Sigmoid colon (tissue), 7 donors: ENCODE results near the gene RAB29. TPM values are rescaled to one million over a fixed set of nuclear protein-coding genes. Genes with fewer than 3 reads are reported as not detected.
"Not testable (repeated sequence)": the region's sequence is repeated elsewhere in the genome, so short reads cannot be mapped to it uniquely, and the experiment has no call there.

Experiments used
- DNase-seq: peaks from one replicate; pipeline ENCODE4 v3.0.0-alpha.2; 2019
- H3K27ac ChIP-seq, 4 donors: fragments of 200-600 bp; sonication (generic); one replicate each; pipeline ENCODE4 v1.5.1; 2016 to 2019; ENCODE audit warnings: mild to moderate bottlenecking in 1 of 4
- H3K27me3 ChIP-seq, 3 donors: fragments of 200-600 bp; sonication (generic); one replicate each; pipeline ENCODE4 v1.5.1; 2019; ENCODE audit warnings: mild to moderate bottlenecking in 1 of 3
- H3K36me3 ChIP-seq, 4 donors: fragments of 200-600 bp; sonication (generic); one replicate each; pipeline ENCODE4 v1.5.1; 2016 to 2019
- H3K4me1 ChIP-seq, 4 donors: fragments of 200-600 bp; sonication (generic); one replicate each; pipeline ENCODE4 v1.5.1; 2017 to 2019
- H3K4me3 ChIP-seq, 4 donors: fragments of 200-600 bp; sonication (generic); one replicate each; pipeline ENCODE4 v1.5.1; 2017 to 2019; ENCODE audit warnings: mild to moderate bottlenecking in 2 of 4, moderate library complexity in 1 of 4
- H3K9me3 ChIP-seq, 4 donors: fragments of 200-600 bp in 3 of 4; sonication (generic) in 3 of 4; one replicate each; pipeline versions ENCODE4 v1.5.1 to v1.6.1; 2013 to 2019
- EP300 ChIP-seq, 4 donors: sonication (generic); formaldehyde crosslinking; IDR thresholded peaks; one replicate each; pipeline ENCODE4 v1.6.1; 2017; ENCODE audit warnings: antibody characterized with exemption in 4 of 4
- POLR2A ChIP-seq, 2 donors: fragments of 450-650 bp; IDR thresholded peaks; one replicate each; pipeline ENCODE4 v1.6.1; 2016; ENCODE audit warnings: antibody characterized with exemption in 2 of 2, mild to moderate bottlenecking in 2 of 2, moderate library complexity in 2 of 2
- POLR2AphosphoS5 ChIP-seq, 4 donors: sonication (generic); formaldehyde crosslinking; IDR thresholded peaks; one replicate each; pipeline ENCODE4 v1.6.1; 2017; ENCODE audit warnings: antibody characterized with exemption in 4 of 4
- WGBS, 2 donors: extraction: QIAGEN DNeasy Blood & Tissue Kit; methylation state at CpG; one replicate each; pipeline ENCODE4 v1.1.7; 2013; 5-methylcytosine and 5-hydroxymethylcytosine counted together
- intact Hi-C: fragments of 100-400 bp; cut with DNase I; formaldehyde crosslinking; loops from one replicate; pipeline ENCODE4 v1.15.1; 2023
- polyA plus RNA-seq, 3 donors: library from polyadenylated mRNA; stranded (reverse); fragments of 200-250 nt; gene quantifications; one replicate each; pipeline ENCODE4 v1.2.3, GENCODE V29; 2013
- total RNA-seq, 4 donors: library from RNA; depleted of rRNA; stranded (reverse); fragments of >200 nt; gene quantifications; one replicate each; pipeline ENCODE4 v1.1.0, GENCODE V29; 2016
- TF ChIP-seq, protein P1 (sequence below), 4 experiments: fragments of 450-650 bp in 3 of 4; fragments of 200-600 bp in 1 of 4; IDR thresholded peaks; one replicate each; pipeline ENCODE4 v1.5.1; 2016 to 2019; ENCODE audit warnings: antibody characterized with exemption in 4 of 4, mild to moderate bottlenecking in 3 of 4, moderate library complexity in 2 of 4
- donor health status: healthy with polysubstance abuse.
- donor health status: Bipolar disorder and iron deficiency.
- donor health status: healthy.

Gene RAB29
- total and polyA plus RNA-seq, 7 donors, result 6.9 to 28.5 (median 19.8) TPM

DNA sequence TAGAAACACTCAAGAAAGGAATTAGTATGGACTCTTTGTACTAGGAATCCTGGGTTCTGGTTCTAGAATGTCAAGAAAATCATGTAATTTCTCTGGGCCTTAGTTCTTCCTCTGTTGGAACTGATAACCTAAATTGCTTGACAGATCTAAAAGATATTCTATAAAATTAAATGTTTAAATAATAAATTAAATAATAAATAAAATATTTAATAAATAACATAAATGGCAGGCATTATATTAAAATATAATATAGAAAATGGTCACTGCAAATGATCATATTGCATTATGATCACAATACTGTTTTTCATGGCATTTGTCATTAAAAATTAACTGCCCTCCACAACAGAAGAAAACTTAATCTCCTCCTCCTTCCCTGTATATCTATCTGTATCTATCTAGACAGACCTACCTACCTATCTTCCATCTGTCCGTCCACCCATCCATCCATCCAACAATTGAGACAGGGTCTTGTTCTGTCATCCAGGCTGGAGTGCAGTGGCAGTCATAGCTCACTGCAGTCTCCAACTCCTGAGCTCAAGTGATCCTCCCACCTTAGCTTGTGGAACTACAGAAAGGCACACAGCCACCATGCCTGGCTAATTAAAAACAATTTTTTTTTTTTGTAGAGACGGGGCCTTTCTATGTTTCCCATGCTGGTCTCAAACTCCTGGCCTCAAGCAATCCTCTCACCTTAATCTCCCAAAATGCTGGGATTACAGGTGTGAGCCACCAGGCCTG lies 41.7 kb downstream of the RAB29 start:
- H3K4me3 ChIP-seq, result no peak overlapping the region
- H3K36me3 ChIP-seq, result peaks cover 0 to 26% (median 0%) of the 10 kb centered on the region in 4 donors
- no peaks in the 10 kb centered on the region for H3K27me3 ChIP-seq
- intact Hi-C loops, result loop anchor here (10.0 kb wide), 1 partner anchor 711 kb away; no protein-coding TSS in a partner anchor
- TF ChIP-seq EP300 (IDR thresholded peaks at IDR 0.05), result no peak
- no peak for TF ChIP-seq POLR2A (IDR thresholded peaks at IDR 0.05)
- TF ChIP-seq POLR2AphosphoS5 (IDR thresholded peaks at IDR 0.05), result no peak
- TF ChIP-seq, protein P1, sequence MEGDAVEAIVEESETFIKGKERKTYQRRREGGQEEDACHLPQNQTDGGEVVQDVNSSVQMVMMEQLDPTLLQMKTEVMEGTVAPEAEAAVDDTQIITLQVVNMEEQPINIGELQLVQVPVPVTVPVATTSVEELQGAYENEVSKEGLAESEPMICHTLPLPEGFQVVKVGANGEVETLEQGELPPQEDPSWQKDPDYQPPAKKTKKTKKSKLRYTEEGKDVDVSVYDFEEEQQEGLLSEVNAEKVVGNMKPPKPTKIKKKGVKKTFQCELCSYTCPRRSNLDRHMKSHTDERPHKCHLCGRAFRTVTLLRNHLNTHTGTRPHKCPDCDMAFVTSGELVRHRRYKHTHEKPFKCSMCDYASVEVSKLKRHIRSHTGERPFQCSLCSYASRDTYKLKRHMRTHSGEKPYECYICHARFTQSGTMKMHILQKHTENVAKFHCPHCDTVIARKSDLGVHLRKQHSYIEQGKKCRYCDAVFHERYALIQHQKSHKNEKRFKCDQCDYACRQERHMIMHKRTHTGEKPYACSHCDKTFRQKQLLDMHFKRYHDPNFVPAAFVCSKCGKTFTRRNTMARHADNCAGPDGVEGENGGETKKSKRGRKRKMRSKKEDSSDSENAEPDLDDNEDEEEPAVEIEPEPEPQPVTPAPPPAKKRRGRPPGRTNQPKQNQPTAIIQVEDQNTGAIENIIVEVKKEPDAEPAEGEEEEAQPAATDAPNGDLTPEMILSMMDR (IDR thresholded peaks at IDR 0.05), result no peak
- 92% methylated on average over 2 of the region's 2 CpGs for WGBS, 2 donors
- H3K9me3 ChIP-seq, result no peaks in the 10 kb centered on the region
- H3K27ac ChIP-seq, result no peak overlapping the region
- no peak for DNase-seq
- peaks cover 0 to 47% (median 9%) of the 10 kb centered on the region in 4 donors for H3K4me1 ChIP-seq

DNA sequence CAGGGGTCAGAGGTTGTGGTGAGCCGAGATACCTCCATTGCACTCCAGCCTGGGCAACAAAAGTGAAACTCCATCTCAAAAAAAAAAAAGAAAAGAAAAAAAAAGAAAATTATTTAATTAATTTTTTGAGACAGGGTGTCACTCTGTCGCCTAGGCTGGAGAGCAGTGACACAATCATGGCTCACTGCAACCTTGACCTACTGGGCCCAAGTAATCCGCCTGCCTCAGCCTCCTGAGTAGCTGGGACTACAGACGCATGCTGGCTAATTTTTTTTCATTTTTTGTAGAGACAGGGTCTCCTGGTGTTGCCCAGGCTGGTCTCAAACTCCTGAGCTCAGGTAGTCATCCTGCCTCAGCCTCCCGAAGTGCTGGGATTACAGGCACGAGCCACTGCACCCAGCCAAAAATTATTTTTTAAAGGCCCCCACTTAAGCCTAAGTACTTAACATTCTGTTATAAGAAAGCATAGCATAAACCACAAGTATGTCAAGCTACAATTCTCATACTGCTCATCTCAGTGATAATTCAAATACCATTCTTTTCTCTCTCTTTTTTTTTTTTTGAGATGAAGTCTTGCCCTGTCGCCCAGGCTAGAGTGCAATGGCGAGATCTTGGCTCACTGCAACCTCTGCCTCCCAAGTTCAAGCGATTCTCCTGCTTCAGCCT lies 45.2 kb downstream of the RAB29 start:
- DNase-seq, result no peak
- Histone ChIP-seq H3K36me3 (peaks cover 0 to 44% (median 11%) of the 10 kb centered on the region in 4 donors), H3K27me3 (no peaks in the 10 kb centered on the region), H3K4me1 (peaks cover 0 to 30% (median 8%) of the 10 kb centered on the region in 4 donors), H3K4me3 (no peak overlapping the region), H3K9me3 (no peaks in the 10 kb centered on the region), H3K27ac (no peak overlapping the region)
- WGBS, 2 donors, result 96% methylated on average over 9 of the region's 9 CpGs
- intact Hi-C loops, result loop anchor here (10.0 kb wide), 1 partner anchor 715 kb away; no protein-coding TSS in a partner anchor
- TF ChIP-seq EP300 (IDR thresholded peaks at IDR 0.05), result no peak

DNA sequence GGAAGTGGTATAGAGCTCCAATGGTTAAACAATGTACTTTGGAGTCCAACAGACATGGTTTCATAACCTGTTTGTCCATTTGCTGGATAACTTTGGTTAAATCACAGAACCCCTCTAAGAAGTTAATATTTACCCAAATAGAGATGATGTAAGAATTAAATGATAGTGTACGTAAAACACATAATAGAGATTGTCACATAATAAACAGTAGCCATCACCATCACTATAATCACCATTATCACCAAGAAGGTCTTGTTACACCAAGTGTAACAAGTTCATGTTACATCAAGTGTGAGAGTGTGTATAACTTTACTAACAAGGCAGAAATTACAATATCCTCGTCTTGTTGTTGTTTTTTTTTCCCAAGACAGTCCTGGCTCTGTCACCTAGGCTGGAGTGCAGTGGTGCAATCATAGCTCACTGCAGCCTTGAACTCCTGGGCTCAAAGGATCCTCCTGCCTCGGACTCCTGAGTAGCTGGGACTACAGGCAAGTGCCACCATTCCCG lies 48.6 kb downstream of the RAB29 start:
- TF ChIP-seq EP300 (IDR thresholded peaks at IDR 0.05) (no peak), POLR2A (IDR thresholded peaks at IDR 0.05) (no peak), POLR2AphosphoS5 (IDR thresholded peaks at IDR 0.05) (no peak)
- TF ChIP-seq, protein P1 (IDR thresholded peaks at IDR 0.05), result no peak
- peaks cover 0 to 11% (median 3%) of the 10 kb centered on the region in 4 donors for H3K4me1 ChIP-seq
- no peak overlapping the region for H3K27ac ChIP-seq
- H3K27me3 ChIP-seq, result no peaks in the 10 kb centered on the region
- H3K4me3 ChIP-seq, result no peak overlapping the region
- DNase-seq, result no peak
- peaks cover 0 to 72% (median 13%) of the 10 kb centered on the region in 4 donors for H3K36me3 ChIP-seq
- intact Hi-C loops, result no loop called here
- H3K9me3 ChIP-seq, result no peaks in the 10 kb centered on the region
- WGBS, 2 donors, result 62 to 80% methylated on average over 4 of the region's 4 CpGs

DNA sequence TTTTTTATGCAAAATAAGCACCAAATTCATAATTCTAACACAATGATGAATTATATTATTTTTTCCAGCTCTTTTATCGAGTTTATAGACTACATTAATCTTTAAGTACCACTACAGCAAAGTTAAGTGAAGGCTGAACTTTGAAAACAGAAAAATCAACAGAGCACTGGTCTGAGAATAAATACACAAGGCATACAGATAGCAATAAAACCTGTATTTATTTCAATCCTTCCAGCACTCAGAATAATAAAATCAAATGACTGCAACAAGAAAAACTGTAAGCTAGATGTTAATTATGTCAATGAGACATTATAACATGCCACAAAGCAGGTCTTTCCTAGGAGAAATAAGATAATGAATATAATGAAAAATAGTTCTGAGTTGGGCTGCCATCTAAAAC lies 49.8 kb downstream of the RAB29 start:
- DNase-seq, result no peak
- no peaks in the 10 kb centered on the region for H3K27me3 ChIP-seq
- 30 to 65% methylated on average over 1 of the region's 1 CpG for WGBS, 2 donors
- TF ChIP-seq POLR2AphosphoS5 (IDR thresholded peaks at IDR 0.05), result no peak
- no peaks in the 10 kb centered on the region for H3K9me3 ChIP-seq
- intact Hi-C loops, result no loop called here
- no peak overlapping the region for H3K27ac ChIP-seq
- peaks cover 0 to 8% (median 3%) of the 10 kb centered on the region in 4 donors for H3K4me1 ChIP-seq
- H3K4me3 ChIP-seq, result no peak overlapping the region
- peaks cover under 1 to 84% (median 18%) of the 10 kb centered on the region in 4 donors for H3K36me3 ChIP-seq

DNA sequence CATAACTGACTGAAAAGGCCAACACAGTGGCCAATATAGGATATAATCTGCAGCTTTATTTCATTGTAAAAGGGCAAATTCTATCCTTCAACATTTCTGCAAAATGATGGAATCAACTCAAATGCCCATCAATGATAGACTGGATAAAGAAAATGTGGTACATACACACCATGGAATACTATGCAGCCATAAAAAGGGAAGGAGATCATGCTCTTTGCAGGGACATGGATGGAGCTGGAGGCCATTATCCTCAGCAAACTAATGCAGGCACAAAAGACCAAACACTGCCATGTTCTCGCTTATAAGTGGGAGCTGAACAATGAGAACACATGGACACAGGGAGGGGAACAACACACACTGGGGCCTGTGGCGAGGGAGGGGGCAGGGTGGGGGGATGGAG lies 54.5 kb downstream of the RAB29 start:
- DNase-seq, H3K27me3 ChIP-seq, intact Hi-C loops, H3K27ac ChIP-seq, H3K9me3 ChIP-seq, H3K4me3 ChIP-seq, H3K4me1 ChIP-seq: not testable (repeated sequence)
- H3K36me3 ChIP-seq, result peaks cover 25 to 96% (median 38%) of the 10 kb centered on the region in 4 donors
- WGBS, 2 donors, result 96 to 97% methylated on average over 2 of the region's 2 CpGs

DNA sequence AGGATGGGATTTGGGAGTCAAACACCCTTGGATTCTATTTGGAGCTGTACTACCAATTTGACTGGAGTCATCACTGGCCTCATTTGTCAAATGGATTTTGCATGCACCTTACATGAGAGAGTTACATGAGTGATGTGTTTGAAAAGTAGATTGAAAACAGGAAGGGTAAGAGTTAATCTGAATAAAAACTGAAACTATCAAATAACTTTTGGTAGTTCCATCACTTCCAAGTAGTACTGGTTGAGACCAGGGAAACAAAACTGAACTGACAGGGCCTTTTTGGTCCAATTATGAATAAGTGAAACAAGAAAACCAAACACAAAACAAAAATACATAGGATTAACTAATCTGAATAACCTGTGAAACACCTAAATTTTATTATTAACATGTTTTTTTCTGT lies 55.5 kb downstream of the RAB29 start:
- no peaks in the 10 kb centered on the region for H3K4me1 ChIP-seq
- H3K27me3 ChIP-seq, result no peaks in the 10 kb centered on the region
- TF ChIP-seq POLR2AphosphoS5 (IDR thresholded peaks at IDR 0.05), result no peak
- TF ChIP-seq EP300 (IDR thresholded peaks at IDR 0.05), result no peak
- no peak for TF ChIP-seq POLR2A (IDR thresholded peaks at IDR 0.05)
- TF ChIP-seq, protein P1 (IDR thresholded peaks at IDR 0.05), result no peak
- no peak overlapping the region for H3K4me3 ChIP-seq
- H3K27ac ChIP-seq, result no peak overlapping the region
- no peak for DNase-seq
- intact Hi-C loops, result no loop called here
- H3K9me3 ChIP-seq, result no peaks in the 10 kb centered on the region
- peaks cover 20 to 99% (median 42%) of the 10 kb centered on the region in 4 donors for H3K36me3 ChIP-seq
